Measurements from ENCODE around the gene SYNC.
"Not testable (repeated sequence)": the region's sequence is repeated elsewhere in the genome, so short reads cannot be mapped to it uniquely, and the experiment has no call there.

SYNC gene

DNA sequence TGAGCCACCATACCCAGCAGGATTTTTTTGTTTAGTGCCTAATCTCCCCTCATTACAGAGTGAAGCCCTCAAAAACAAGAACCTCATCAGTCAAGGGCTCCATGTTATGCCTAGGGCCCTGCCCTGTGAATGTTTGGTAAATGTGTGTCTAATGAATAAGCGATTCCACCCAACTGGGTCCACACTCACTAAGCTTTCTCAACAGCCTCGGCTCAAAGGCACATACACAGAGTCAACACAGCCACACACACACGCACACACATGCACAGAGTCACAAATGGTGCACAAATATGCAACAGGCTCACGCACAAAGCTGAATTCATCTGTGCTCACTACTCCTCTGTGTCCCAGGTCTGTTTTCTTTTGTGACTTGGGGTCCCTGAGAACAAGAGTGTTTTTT, 11.7 kb upstream of the SYNC start:
- no peak for ATAC-seq
- TF ChIP-seq GLIS3 (CRISPR knock-in tag; IDR thresholded peaks at IDR 0.05) (no peak), ISL1 (CRISPR knock-in tag; IDR thresholded peaks at IDR 0.05) (no peak), ZNF565 (CRISPR knock-in tag; conservative IDR thresholded peaks at IDR 0.05; ENCODE audit: low read depth) (no peak), BACH2 (CRISPR knock-in tag; IDR thresholded peaks at IDR 0.05; ENCODE audit: borderline replicate concordance) (no peak), PPARA (CRISPR knock-in tag; IDR thresholded peaks at IDR 0.05; ENCODE audit: borderline replicate concordance) (no peak), ESRRG (CRISPR knock-in tag; IDR thresholded peaks at IDR 0.05) (no peak), ZC3H10 (CRISPR knock-in tag; IDR thresholded peaks at IDR 0.05) (no peak), OSR1 (CRISPR knock-in tag; IDR thresholded peaks at IDR 0.05) (no peak), ARNTL (CRISPR knock-in tag; IDR thresholded peaks at IDR 0.05; ENCODE audit: borderline replicate concordance, low read depth) (no peak), TOX (CRISPR knock-in tag; IDR thresholded peaks at IDR 0.05; ENCODE audit: borderline replicate concordance) (no peak), TCF4 (CRISPR knock-in tag; IDR thresholded peaks at IDR 0.05; ENCODE audit: borderline replicate concordance) (no peak), CSDC2 (CRISPR knock-in tag; IDR thresholded peaks at IDR 0.05) (no peak), RARB (CRISPR knock-in tag; IDR thresholded peaks at IDR 0.05) (no peak)
- TF ChIP-seq, protein P1, sequence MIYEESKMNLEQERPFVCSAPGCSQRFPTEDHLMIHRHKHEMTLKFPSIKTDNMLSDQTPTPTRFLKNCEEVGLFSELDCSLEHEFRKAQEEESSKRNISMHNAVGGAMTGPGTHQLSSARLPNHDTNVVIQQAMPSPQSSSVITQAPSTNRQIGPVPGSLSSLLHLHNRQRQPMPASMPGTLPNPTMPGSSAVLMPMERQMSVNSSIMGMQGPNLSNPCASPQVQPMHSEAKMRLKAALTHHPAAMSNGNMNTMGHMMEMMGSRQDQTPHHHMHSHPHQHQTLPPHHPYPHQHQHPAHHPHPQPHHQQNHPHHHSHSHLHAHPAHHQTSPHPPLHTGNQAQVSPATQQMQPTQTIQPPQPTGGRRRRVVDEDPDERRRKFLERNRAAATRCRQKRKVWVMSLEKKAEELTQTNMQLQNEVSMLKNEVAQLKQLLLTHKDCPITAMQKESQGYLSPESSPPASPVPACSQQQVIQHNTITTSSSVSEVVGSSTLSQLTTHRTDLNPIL (CRISPR knock-in tag; IDR thresholded peaks at IDR 0.05; ENCODE audit: low read depth): no peak
- TF ChIP-seq, protein P2, sequence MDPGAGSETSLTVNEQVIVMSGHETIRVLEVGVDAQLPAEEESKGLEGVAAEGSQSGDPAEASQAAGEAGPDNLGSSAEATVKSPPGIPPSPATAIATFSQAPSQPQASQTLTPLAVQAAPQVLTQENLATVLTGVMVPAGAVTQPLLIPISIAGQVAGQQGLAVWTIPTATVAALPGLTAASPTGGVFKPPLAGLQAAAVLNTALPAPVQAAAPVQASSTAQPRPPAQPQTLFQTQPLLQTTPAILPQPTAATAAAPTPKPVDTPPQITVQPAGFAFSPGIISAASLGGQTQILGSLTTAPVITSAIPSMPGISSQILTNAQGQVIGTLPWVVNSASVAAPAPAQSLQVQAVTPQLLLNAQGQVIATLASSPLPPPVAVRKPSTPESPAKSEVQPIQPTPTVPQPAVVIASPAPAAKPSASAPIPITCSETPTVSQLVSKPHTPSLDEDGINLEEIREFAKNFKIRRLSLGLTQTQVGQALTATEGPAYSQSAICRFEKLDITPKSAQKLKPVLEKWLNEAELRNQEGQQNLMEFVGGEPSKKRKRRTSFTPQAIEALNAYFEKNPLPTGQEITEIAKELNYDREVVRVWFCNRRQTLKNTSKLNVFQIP (CRISPR knock-in tag; IDR thresholded peaks at IDR 0.05; ENCODE audit: borderline replicate concordance, low read depth): no peak
- TF ChIP-seq, protein P3, sequence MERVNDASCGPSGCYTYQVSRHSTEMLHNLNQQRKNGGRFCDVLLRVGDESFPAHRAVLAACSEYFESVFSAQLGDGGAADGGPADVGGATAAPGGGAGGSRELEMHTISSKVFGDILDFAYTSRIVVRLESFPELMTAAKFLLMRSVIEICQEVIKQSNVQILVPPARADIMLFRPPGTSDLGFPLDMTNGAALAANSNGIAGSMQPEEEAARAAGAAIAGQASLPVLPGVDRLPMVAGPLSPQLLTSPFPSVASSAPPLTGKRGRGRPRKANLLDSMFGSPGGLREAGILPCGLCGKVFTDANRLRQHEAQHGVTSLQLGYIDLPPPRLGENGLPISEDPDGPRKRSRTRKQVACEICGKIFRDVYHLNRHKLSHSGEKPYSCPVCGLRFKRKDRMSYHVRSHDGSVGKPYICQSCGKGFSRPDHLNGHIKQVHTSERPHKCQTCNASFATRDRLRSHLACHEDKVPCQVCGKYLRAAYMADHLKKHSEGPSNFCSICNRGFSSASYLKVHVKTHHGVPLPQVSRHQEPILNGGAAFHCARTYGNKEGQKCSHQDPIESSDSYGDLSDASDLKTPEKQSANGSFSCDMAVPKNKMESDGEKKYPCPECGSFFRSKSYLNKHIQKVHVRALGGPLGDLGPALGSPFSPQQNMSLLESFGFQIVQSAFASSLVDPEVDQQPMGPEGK (CRISPR knock-in tag; IDR thresholded peaks at IDR 0.05; ENCODE audit: borderline replicate concordance): no peak

DNA sequence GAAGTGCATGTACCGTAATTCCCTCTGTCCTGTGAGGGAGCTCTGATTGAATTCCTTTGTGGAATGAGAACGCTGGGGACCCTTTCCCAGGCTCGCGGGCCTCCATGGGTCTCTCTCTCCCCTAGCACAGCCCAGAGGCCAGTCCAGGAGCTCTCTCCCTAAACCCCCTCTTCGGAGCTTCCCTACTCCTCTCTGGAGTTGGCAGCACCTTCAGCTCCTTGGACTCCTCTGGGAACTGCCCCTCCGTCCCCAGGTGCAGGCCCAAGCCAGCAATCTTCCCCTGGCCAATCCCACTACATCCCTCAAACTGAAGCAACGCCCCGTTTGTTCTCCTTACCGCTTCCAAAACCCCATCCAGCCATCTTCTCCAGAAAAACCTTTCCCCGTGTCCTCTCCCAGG, 10.5 kb upstream of the SYNC start:
- TF ChIP-seq TOX (CRISPR knock-in tag; IDR thresholded peaks at IDR 0.05; ENCODE audit: borderline replicate concordance): no peak
- no peak for TF ChIP-seq ESRRG (CRISPR knock-in tag; IDR thresholded peaks at IDR 0.05)
- no peak for TF ChIP-seq ISL1 (CRISPR knock-in tag; IDR thresholded peaks at IDR 0.05)
- TF ChIP-seq CSDC2 (CRISPR knock-in tag; IDR thresholded peaks at IDR 0.05): no peak
- no peak for ATAC-seq

DNA sequence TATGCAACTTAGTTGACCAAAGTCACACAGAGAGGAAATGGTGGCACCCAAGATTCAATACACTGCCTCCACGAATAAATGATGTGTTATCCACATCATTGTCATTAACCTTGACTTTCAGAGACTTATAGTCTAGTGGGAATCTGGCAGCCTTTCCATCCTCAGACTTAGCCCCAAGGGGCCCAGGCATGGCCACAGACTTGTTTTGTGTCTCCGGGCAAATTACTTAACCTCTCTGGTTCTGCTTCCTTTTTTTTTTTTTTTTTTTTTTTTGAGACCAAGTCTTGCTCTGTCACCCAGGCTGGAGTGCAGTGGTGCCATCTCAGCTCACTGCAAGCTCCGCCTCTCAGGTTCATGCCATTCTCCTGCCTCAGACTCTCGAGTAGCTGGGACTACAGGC, 8.7 kb upstream of the SYNC start:
- not testable (repeated sequence) for ATAC-seq

DNA sequence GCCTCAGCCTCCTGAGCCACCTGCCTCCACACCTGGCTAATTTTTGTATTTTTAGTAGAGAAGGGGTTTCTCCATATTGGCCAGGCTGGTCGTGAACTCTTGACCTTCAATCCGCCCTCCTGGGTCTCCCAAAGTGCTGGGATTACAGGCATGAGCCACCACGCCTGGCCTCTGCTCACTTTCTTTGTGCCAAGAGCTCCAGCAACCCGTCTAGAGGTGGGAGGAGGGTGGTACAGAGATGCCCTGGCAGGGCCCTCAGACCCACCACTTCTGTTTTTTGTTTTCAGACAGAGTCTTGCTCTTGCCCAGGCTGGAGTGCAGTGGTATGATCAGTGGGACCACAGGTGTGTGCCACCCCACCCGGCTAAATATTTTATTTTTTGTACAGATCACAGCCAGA, 6.9 kb upstream of the SYNC start:
- no peak for ATAC-seq
- TF ChIP-seq, protein P4, sequence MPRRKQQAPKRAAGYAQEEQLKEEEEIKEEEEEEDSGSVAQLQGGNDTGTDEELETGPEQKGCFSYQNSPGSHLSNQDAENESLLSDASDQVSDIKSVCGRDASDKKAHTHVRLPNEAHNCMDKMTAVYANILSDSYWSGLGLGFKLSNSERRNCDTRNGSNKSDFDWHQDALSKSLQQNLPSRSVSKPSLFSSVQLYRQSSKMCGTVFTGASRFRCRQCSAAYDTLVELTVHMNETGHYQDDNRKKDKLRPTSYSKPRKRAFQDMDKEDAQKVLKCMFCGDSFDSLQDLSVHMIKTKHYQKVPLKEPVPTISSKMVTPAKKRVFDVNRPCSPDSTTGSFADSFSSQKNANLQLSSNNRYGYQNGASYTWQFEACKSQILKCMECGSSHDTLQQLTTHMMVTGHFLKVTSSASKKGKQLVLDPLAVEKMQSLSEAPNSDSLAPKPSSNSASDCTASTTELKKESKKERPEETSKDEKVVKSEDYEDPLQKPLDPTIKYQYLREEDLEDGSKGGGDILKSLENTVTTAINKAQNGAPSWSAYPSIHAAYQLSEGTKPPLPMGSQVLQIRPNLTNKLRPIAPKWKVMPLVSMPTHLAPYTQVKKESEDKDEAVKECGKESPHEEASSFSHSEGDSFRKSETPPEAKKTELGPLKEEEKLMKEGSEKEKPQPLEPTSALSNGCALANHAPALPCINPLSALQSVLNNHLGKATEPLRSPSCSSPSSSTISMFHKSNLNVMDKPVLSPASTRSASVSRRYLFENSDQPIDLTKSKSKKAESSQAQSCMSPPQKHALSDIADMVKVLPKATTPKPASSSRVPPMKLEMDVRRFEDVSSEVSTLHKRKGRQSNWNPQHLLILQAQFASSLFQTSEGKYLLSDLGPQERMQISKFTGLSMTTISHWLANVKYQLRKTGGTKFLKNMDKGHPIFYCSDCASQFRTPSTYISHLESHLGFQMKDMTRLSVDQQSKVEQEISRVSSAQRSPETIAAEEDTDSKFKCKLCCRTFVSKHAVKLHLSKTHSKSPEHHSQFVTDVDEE (CRISPR knock-in tag; IDR thresholded peaks at IDR 0.05): no peak
- TF ChIP-seq ZNF70 (CRISPR knock-in tag; IDR thresholded peaks at IDR 0.05) (no peak), ISL1 (CRISPR knock-in tag; IDR thresholded peaks at IDR 0.05) (no peak), SNAI2 (CRISPR knock-in tag; IDR thresholded peaks at IDR 0.05) (no peak), GLIS3 (CRISPR knock-in tag; IDR thresholded peaks at IDR 0.05) (no peak), ARNTL (CRISPR knock-in tag; IDR thresholded peaks at IDR 0.05; ENCODE audit: borderline replicate concordance, low read depth) (no peak)
- TF ChIP-seq, protein P3 (CRISPR knock-in tag; IDR thresholded peaks at IDR 0.05; ENCODE audit: borderline replicate concordance): no peak

All from SK-N-SH treated with all-trans-retinoic acid at 6 μM for 48 hours (cell line).